ENCODE results near the gene PDIA2.
"Not testable (repeated sequence)": the region's sequence is repeated elsewhere in the genome, so short reads cannot be mapped to it uniquely, and the experiment has no call there.

Gene PDIA2

GRCh38 chr16:331181-331814 lies 48.3 kb downstream of the PDIA2 start:
- not testable (repeated sequence) for DNase-seq (ENCODE audit: low read depth)

- no peak for DNase-seq (ENCODE audit: low read depth)
Measured at GRCh38 chr16:333406-334094, 50.6 kb downstream of the PDIA2 start.

GRCh38 chr16:334164-334832 lies 51.3 kb downstream of the PDIA2 start:
- not testable (repeated sequence) for DNase-seq (ENCODE audit: low read depth)

DNA sequence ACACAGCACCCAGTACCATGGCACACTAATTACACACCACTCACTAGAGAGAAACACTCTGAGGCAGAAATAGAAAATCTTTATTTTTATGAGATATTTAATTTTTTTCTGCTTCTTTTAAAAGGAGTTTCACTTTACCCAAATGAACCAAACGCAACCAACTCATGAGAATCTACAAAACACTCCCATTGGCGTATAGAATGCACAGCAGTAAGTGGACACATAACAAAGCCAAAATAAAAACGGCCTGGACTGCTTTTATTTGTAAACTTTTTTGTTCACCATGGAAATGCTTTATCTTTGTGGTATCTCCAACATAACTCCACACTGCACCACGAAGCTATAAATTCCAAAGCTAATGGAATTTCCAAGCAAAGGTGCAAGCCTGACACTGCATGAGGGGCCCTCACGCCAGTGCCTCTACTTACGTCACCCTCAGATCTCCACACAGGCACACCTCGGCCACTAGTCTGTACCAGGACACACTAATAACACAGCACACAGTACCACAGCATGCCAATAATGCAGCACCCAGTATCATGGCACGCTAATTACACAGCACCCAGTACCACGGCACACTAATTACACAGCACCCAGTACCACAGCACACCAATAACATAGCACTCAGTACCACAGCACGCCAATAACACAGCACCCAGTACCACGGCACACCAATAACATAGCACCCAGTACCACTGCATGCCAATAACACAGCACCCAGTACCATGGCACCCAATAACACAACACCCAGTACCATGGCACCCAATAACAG lies 52.1 kb downstream of the PDIA2 start:
- not testable (repeated sequence) for DNase-seq (ENCODE audit: low read depth)

DNA sequence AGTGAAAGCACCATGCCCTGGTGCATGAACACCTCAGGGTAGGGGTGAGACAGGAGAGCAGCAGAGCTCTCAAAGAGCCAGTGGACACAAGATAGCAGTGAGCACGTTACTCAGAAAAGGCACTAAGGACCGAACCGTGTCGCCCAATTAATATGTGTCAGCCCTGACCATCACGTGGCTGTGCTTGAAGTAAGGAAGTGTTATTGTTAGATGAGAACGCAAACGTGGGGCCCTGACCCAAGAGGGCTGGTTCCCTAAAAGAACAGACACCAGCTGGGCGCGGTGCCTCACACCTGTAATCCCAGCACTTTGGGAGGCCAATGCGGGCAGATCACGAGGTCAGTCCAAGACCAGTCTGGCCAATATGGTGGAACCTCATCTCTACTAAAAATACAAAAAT lies 53.3 kb downstream of the PDIA2 start:
- no peak for DNase-seq (ENCODE audit: low read depth)
